ENCODE measurements around the gene GCGR. TPM values are rescaled to one million over a fixed set of nuclear protein-coding genes. Genes with fewer than 3 reads are reported as not detected.

Gene GCGR
- total RNA-seq, 1 experiment from 2014 or later = 1.6 TPM

DNA sequence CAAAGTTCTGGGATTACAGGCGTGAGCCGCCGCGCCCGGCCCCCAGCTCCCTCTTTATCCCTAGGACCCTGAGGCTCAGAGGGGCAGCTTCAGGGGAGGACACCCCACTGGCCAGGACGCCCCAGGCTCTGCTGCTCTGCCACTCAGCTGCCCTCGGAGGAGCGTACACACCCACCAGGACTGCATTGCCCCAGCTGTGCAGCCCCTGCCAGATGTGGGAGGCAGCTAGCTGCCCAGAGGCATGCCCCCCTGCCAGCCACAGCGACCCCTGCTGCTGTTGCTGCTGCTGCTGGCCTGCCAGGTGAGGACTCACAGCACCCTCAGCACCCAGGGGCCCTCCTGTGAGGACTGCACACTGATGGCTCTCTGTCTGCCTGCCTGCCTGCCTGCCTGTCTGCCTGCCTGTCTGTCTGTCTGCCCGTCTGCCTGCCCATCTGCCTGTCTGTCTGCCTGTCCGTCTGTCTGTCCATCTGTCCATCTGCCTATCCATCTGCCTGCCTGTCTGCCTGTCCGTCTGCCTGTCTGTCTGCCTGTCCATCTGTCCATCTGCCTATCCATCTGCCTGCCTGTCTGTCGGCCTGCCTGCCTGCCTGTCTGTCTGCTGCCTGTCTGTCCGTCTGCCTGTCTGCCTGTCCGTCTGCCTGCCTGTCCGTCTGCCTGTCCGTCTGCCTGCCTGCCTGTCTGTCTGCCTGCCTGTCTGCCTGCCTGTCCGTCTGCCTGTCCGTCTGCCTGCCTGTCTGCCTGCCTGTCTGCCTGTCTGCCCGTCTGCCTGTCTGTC, 5.0 kb downstream of the GCGR start:
- ATAC-seq = no peak
- TF ChIP-seq SIN3A (IDR thresholded peaks at IDR 0.05; ENCODE audit: borderline replicate concordance, insufficient read depth, low read depth, low read length) (no peak), TCF7L2 (IDR thresholded peaks at IDR 0.05; ENCODE audit: low read depth, low read length) (no peak), POLR2AphosphoS5 (IDR thresholded peaks at IDR 0.05; ENCODE audit: low read depth, low read length) (no peak)
- TF ChIP-seq, protein P1, sequence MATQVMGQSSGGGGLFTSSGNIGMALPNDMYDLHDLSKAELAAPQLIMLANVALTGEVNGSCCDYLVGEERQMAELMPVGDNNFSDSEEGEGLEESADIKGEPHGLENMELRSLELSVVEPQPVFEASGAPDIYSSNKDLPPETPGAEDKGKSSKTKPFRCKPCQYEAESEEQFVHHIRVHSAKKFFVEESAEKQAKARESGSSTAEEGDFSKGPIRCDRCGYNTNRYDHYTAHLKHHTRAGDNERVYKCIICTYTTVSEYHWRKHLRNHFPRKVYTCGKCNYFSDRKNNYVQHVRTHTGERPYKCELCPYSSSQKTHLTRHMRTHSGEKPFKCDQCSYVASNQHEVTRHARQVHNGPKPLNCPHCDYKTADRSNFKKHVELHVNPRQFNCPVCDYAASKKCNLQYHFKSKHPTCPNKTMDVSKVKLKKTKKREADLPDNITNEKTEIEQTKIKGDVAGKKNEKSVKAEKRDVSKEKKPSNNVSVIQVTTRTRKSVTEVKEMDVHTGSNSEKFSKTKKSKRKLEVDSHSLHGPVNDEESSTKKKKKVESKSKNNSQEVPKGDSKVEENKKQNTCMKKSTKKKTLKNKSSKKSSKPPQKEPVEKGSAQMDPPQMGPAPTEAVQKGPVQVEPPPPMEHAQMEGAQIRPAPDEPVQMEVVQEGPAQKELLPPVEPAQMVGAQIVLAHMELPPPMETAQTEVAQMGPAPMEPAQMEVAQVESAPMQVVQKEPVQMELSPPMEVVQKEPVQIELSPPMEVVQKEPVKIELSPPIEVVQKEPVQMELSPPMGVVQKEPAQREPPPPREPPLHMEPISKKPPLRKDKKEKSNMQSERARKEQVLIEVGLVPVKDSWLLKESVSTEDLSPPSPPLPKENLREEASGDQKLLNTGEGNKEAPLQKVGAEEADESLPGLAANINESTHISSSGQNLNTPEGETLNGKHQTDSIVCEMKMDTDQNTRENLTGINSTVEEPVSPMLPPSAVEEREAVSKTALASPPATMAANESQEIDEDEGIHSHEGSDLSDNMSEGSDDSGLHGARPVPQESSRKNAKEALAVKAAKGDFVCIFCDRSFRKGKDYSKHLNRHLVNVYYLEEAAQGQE (IDR thresholded peaks at IDR 0.05; ENCODE audit: insufficient read depth in 1 of 2, low read depth in 2 of 2, low read length in 1 of 2) = no peak
- TF ChIP-seq, protein P2, sequence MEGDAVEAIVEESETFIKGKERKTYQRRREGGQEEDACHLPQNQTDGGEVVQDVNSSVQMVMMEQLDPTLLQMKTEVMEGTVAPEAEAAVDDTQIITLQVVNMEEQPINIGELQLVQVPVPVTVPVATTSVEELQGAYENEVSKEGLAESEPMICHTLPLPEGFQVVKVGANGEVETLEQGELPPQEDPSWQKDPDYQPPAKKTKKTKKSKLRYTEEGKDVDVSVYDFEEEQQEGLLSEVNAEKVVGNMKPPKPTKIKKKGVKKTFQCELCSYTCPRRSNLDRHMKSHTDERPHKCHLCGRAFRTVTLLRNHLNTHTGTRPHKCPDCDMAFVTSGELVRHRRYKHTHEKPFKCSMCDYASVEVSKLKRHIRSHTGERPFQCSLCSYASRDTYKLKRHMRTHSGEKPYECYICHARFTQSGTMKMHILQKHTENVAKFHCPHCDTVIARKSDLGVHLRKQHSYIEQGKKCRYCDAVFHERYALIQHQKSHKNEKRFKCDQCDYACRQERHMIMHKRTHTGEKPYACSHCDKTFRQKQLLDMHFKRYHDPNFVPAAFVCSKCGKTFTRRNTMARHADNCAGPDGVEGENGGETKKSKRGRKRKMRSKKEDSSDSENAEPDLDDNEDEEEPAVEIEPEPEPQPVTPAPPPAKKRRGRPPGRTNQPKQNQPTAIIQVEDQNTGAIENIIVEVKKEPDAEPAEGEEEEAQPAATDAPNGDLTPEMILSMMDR (IDR thresholded peaks at IDR 0.05) = no peak
- CTCF ChIA-PET = no interaction called here
- H3K27me3 ChIP-seq (ENCODE audit: control insufficient read depth, insufficient read depth, low read length) = no peaks in the 10 kb centered on the region; the same call in 1 of the 2 replicates
- intact Hi-C loops (cut with micrococcal nuclease; ENCODE audit: unreplicated experiment) (no loop called here), in situ Hi-C loops (cut with HindIII; ENCODE audit: low pct_unique_long_range_greater_than_20kb, low sequenced_read_pairs) (no loop called here)
- H3K36me3 ChIP-seq (ENCODE audit: control insufficient read depth, insufficient read depth, low read length) = no peaks in the 10 kb centered on the region
- no peak for DNase-seq (ENCODE audit: low read depth, low spot score)
- POLR2A ChIA-PET = no interaction called here
- no TSS peak for BruUV-seq (replicated peaks)
- no peak overlapping the region for H3K4me3 ChIP-seq (ENCODE audit: low read depth in 2 of 2, low read length in 2 of 2)
- no peaks in the 10 kb centered on the region for H3K9me3 ChIP-seq (ENCODE audit: control insufficient read depth, insufficient read depth, low read depth, low read length)
- H3K4me1 ChIP-seq (ENCODE audit: control insufficient read depth, insufficient read depth, low read length) = peaks cover 5% of the 10 kb centered on the region
- no peak overlapping the region for H3K27ac ChIP-seq (ENCODE audit: low read length)

DNA sequence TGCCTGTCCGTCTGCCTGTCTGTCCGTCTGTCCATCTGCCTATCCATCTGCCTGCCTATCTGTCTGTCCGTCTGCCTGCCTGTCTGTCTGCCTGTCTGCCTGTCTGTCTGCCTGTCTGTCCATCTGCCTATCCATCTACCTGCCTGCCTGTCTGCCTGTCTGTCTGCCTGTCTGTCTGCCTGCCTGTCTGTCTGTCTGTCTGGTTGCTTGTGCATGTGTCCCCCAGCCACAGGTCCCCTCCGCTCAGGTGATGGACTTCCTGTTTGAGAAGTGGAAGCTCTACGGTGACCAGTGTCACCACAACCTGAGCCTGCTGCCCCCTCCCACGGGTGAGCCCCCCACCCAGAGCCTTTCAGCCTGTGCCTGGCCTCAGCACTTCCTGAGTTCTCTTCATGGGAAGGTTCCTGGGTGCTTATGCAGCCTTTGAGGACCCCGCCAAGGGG, 5.6 kb downstream of the GCGR start:
- Histone ChIP-seq H3K4me3 (ENCODE audit: low read depth in 2 of 2, low read length in 2 of 2) (no peak overlapping the region), H3K27me3 (ENCODE audit: control insufficient read depth, insufficient read depth, low read length) (no peaks in the 10 kb centered on the region; the same call in 1 of the 2 replicates), H3K4me1 (ENCODE audit: control insufficient read depth, insufficient read depth, low read length) (peaks cover 5% of the 10 kb centered on the region), H3K36me3 (ENCODE audit: control insufficient read depth, insufficient read depth, low read length) (no peaks in the 10 kb centered on the region), H3K9me3 (ENCODE audit: control insufficient read depth, insufficient read depth, low read depth, low read length) (no peaks in the 10 kb centered on the region), H3K27ac (ENCODE audit: low read length) (no peak overlapping the region)
- no TSS peak for BruUV-seq (replicated peaks)
- ATAC-seq = no peak
- DNase-seq (ENCODE audit: low read depth, low spot score) = no peak
- in situ Hi-C loops (cut with HindIII; ENCODE audit: low pct_unique_long_range_greater_than_20kb, low sequenced_read_pairs) (no loop called here), intact Hi-C loops (cut with micrococcal nuclease; ENCODE audit: unreplicated experiment) (no loop called here)
- ChIA-PET POLR2A (no interaction called here), CTCF (no interaction called here)
- TF ChIP-seq, protein P2 (IDR thresholded peaks at IDR 0.05) = no peak
- TF ChIP-seq, protein P1 (IDR thresholded peaks at IDR 0.05; ENCODE audit: insufficient read depth in 1 of 2, low read depth in 2 of 2, low read length in 1 of 2) = no peak

Data from Panc1 (cell line).